ENCODE measurements around the gene AIPL1. TPM values are rescaled to one million over a fixed set of nuclear protein-coding genes. Genes with fewer than 3 reads are reported as not detected.

The AIPL1 gene
- total RNA-seq, 2 donors from 2014 or later: not detected

GRCh38 chr17:6479622-6480302 lies 44.8 kb upstream of the AIPL1 start:
- Histone ChIP-seq H3K9me3 (no peaks in the 10 kb centered on the region), H3K4me3 (no peak overlapping the region), H3K4me1 (no peaks in the 10 kb centered on the region), H3K27me3 (no peaks in the 10 kb centered on the region), H3K27ac (no peak overlapping the region), H3K36me3 (replicated peaks in 1 of 2; ENCODE audit: insufficient read depth in 1 of 2, low read depth in 2 of 2) (no peaks in the 10 kb centered on the region)
- intact Hi-C loops (cut with DNase I): no loop called here
- DNase-seq (no peak), ATAC-seq (no peak)
- TF ChIP-seq POLR2A (IDR thresholded peaks at IDR 0.05): no peak
- TF ChIP-seq CTCF (IDR thresholded peaks at IDR 0.05): no peak
- WGBS, 2 donors: 55 to 58% methylated on average over 9 to 13 of the region's 13 CpGs

GRCh38 chr17:6478486-6478885 lies 43.6 kb upstream of the AIPL1 start:
- H3K27ac ChIP-seq: no peak overlapping the region
- H3K4me1 ChIP-seq: no peaks in the 10 kb centered on the region
- no peak for ATAC-seq
- intact Hi-C loops (cut with DNase I): no loop called here
- no peak for TF ChIP-seq POLR2A (IDR thresholded peaks at IDR 0.05)
- TF ChIP-seq CTCF (IDR thresholded peaks at IDR 0.05): no peak
- 83 to 88% methylated on average over 9 to 11 of the region's 11 CpGs for WGBS, 2 donors
- DNase-seq: no peak
- no peaks in the 10 kb centered on the region for H3K27me3 ChIP-seq
- no peaks in the 10 kb centered on the region for H3K9me3 ChIP-seq
- H3K36me3 ChIP-seq (replicated peaks in 1 of 2; ENCODE audit: insufficient read depth in 1 of 2, low read depth in 2 of 2): no peaks in the 10 kb centered on the region
- no peak overlapping the region for H3K4me3 ChIP-seq

- intact Hi-C loops (cut with DNase I): no loop called here
- Histone ChIP-seq H3K27me3 (no peaks in the 10 kb centered on the region), H3K36me3 (replicated peaks in 1 of 2; ENCODE audit: insufficient read depth in 1 of 2, low read depth in 2 of 2) (no peaks in the 10 kb centered on the region), H3K4me3 (no peak overlapping the region), H3K9me3 (no peaks in the 10 kb centered on the region), H3K27ac (no peak overlapping the region), H3K4me1 (no peaks in the 10 kb centered on the region)
- no peak for ATAC-seq
- no peak for DNase-seq
- no peak for TF ChIP-seq CTCF (IDR thresholded peaks at IDR 0.05)
- TF ChIP-seq POLR2A (IDR thresholded peaks at IDR 0.05): no peak
- 70 to 84% methylated on average over 8 to 13 of the region's 14 CpGs for WGBS, 2 donors
These were observed 43.0 kb upstream of the AIPL1 start for GRCh38 chr17:6477831-6478383.

- no peak for TF ChIP-seq CTCF (IDR thresholded peaks at IDR 0.05)
- no peak for TF ChIP-seq POLR2A (IDR thresholded peaks at IDR 0.05)
- no peaks in the 10 kb centered on the region for H3K27me3 ChIP-seq
- WGBS, 2 donors: 72 to 89% methylated on average over 2 to 10 of the region's 10 CpGs
- DNase-seq (no peak), ATAC-seq (no peak)
- H3K4me3 ChIP-seq: no peak overlapping the region
- no peaks in the 10 kb centered on the region for H3K4me1 ChIP-seq
- no peaks in the 10 kb centered on the region for H3K36me3 ChIP-seq (replicated peaks in 1 of 2; ENCODE audit: insufficient read depth in 1 of 2, low read depth in 2 of 2)
- intact Hi-C loops (cut with DNase I): no loop called here
- no peaks in the 10 kb centered on the region for H3K9me3 ChIP-seq
- no peak overlapping the region for H3K27ac ChIP-seq
These were observed 41.9 kb upstream of the AIPL1 start for GRCh38 chr17:6476810-6477179.
